Measurements from ENCODE around the gene ZNF618.

DNA sequence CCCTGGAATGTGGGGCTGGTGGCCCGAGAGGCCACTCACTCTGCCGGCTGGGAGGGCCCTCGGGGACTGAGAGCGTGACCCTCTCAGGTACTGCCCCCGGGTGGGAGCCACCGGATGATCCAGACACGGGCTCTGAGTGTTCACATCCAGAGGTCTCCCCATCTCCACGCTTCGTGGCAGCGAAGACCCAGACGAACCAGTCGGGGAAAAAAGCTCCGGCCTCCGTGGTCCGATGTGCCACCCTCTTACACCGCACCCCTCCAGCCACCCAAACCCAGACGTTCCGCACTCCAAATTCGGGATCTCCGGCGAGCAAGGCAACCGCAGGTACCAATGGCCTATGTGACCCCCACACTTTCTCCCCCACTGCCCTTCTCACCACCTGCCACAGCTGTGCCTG, 152.5 kb downstream of the ZNF618 start:
- TF ChIP-seq, protein P1, sequence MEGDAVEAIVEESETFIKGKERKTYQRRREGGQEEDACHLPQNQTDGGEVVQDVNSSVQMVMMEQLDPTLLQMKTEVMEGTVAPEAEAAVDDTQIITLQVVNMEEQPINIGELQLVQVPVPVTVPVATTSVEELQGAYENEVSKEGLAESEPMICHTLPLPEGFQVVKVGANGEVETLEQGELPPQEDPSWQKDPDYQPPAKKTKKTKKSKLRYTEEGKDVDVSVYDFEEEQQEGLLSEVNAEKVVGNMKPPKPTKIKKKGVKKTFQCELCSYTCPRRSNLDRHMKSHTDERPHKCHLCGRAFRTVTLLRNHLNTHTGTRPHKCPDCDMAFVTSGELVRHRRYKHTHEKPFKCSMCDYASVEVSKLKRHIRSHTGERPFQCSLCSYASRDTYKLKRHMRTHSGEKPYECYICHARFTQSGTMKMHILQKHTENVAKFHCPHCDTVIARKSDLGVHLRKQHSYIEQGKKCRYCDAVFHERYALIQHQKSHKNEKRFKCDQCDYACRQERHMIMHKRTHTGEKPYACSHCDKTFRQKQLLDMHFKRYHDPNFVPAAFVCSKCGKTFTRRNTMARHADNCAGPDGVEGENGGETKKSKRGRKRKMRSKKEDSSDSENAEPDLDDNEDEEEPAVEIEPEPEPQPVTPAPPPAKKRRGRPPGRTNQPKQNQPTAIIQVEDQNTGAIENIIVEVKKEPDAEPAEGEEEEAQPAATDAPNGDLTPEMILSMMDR (IDR thresholded peaks at IDR 0.05): no peak
- TF ChIP-seq POLR2AphosphoS5 (IDR thresholded peaks at IDR 0.05): no peak
